Stomach smooth muscle (tissue), 2 donors: ENCODE results near the gene NFILZ.

Source experiments
- H3K27ac ChIP-seq: one replicate; pipeline ENCODE4 v1.7.0; 2013; ENCODE audit warnings: mild to moderate bottlenecking, low read length, inconsistent platforms
- H3K27me3 ChIP-seq, 2 donors: one replicate each; pipeline ENCODE4 v1.7.0; 2013; ENCODE audit warnings: low read length in 2 of 2; ENCODE audit not compliant: insufficient read depth in 2 of 2, control insufficient read depth in 1 of 2
- H3K36me3 ChIP-seq, 2 donors: one replicate each; pipeline ENCODE4 v1.7.0; 2013; ENCODE audit warnings: low read length in 2 of 2; ENCODE audit not compliant: control insufficient read depth in 2 of 2, insufficient read depth in 2 of 2
- H3K4me1 ChIP-seq: one replicate; pipeline ENCODE4 v1.7.0; 2013; ENCODE audit warnings: low read length; ENCODE audit not compliant: control insufficient read depth, insufficient read depth
- H3K4me3 ChIP-seq, 2 donors: one replicate each; pipeline ENCODE4 v1.7.0; 2013; ENCODE audit warnings: low read length in 2 of 2
- H3K9ac ChIP-seq, 2 donors: one replicate each; pipeline ENCODE4 v1.7.0; 2013; ENCODE audit warnings: low read length in 2 of 2, mild to moderate bottlenecking in 1 of 2
- H3K9me3 ChIP-seq, 2 donors: one replicate each; pipeline ENCODE4 v1.7.0; 2013; ENCODE audit warnings: low read length in 2 of 2; ENCODE audit not compliant: control insufficient read depth in 2 of 2
- donor health status: healthy.
- donor health status: Pancreatic carcinoma.

NFILZ gene

DNA sequence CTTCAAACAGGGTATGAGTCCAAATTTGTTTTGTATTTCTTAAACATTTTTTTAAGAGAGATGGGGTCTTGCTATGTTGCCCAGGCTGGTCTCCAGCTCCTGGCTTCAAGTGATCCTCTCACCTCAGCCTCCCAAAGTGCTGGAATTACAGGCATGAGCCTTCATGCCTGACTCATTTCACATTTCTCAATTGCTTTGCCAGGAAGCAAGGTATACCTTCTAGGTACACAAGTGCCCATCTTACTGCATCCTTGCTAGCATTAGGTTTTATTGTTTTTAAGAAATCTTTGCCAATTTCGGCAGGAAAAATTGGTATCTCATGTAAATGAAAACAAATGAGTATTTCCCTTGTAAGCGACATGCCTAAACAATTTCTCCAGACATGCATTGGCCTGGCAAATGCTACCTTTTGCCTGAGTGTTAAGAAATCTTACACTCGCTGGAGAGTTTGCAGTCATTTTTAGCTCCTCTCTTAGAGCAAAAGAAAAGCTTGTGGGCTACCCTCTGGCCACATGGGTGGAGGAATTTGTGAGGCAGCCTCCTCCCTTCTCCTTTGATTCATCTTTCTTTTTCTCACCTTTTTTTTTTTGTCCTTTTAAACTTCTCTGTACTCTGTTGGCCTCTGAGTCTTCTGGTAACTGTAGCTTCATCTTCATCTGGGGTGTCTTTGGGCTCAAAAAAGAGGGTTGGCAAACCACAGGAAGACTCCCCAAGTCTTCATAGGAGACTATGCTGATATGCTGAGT lies 35.2 kb downstream of the NFILZ start:
- Histone ChIP-seq H3K9me3 (no peaks in the 10 kb centered on the region), H3K4me3 (no peak overlapping the region), H3K4me1 (no peaks in the 10 kb centered on the region), H3K27me3 (peaks cover 6 to 11% of the 10 kb centered on the region in 2 donors), H3K9ac (no peak overlapping the region), H3K36me3 (no peaks in the 10 kb centered on the region), H3K27ac (no peak overlapping the region)

GRCh38 chr19:8666814-8667405 lies 36.5 kb downstream of the NFILZ start:
- no peak overlapping the region for H3K4me3 ChIP-seq
- H3K36me3 ChIP-seq = no peaks in the 10 kb centered on the region
- H3K9me3 ChIP-seq = no peaks in the 10 kb centered on the region
- no peaks in the 10 kb centered on the region for H3K4me1 ChIP-seq
- H3K27me3 ChIP-seq = peaks cover 6 to 10% of the 10 kb centered on the region in 2 donors
- no peak overlapping the region for H3K27ac ChIP-seq
- no peak overlapping the region for H3K9ac ChIP-seq

GRCh38 chr19:8673276-8673891 lies 43.0 kb downstream of the NFILZ start:
- H3K9me3 ChIP-seq = peaks cover 2 to 4% of the 10 kb centered on the region in 2 donors
- H3K9ac ChIP-seq = no peak overlapping the region
- peaks cover 0 to 3% of the 10 kb centered on the region in 2 donors for H3K27me3 ChIP-seq

DNA sequence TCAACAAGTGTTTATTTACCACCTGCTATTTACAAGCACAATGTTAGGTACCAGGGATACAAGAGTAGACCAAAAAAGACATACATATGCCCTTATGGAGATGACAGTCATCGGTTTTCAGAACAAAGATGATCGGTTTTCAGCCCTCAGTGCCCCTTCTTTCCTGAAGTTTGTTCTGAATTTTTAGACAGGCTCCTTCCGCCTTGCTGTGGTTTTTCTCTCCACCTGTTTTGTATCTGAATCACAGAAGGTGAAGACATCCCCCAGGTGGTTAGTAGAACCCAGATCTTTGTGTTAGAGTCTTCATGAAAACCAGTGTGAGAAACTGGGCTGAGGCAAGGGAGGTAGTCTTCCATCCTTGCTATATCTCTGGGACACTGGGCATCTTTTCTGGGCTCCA lies 44.6 kb downstream of the NFILZ start:
- no peaks in the 10 kb centered on the region for H3K4me1 ChIP-seq
- no peaks in the 10 kb centered on the region for H3K36me3 ChIP-seq
- no peak overlapping the region for H3K4me3 ChIP-seq
- peaks cover 0 to 2% of the 10 kb centered on the region in 2 donors for H3K27me3 ChIP-seq
- H3K9ac ChIP-seq = no peak overlapping the region
- no peak overlapping the region for H3K27ac ChIP-seq
- H3K9me3 ChIP-seq = peaks cover 4 to 7% of the 10 kb centered on the region in 2 donors

More at GRCh38 chr19:8673276-8673891, 43.0 kb downstream of the NFILZ start:
- Histone ChIP-seq H3K36me3 (no peaks in the 10 kb centered on the region), H3K4me1 (no peaks in the 10 kb centered on the region), H3K4me3 (no peak overlapping the region), H3K27ac (no peak overlapping the region)

DNA sequence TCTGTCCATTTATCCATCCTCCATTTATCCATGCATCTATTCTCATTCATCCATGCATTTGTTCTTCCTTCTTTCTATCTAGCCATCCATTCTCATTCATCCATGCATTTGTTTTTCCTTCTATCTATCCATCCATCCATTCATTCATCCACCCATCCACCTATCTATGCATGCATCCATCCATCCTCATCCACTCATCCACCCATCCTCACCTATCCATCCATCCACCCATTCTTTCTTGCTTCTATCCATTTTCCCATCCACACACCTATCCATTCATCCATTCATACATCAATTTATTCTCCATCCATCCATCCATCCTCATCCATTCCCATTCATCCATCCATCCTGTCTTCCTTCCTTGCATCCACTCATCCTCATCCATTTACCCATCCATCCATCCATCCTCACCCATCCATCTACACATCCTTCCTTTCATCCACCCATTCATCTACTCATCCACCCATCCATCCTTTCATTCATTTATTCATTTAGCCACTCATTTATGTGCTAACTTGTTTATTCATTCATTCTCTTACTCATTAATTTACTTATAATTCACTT lies 47.9 kb downstream of the NFILZ start:
- no peak overlapping the region for H3K9ac ChIP-seq
- no peak overlapping the region for H3K27ac ChIP-seq
- H3K4me3 ChIP-seq = no peak overlapping the region
- H3K9me3 ChIP-seq = peaks cover 8 to 17% of the 10 kb centered on the region in 2 donors
- peaks cover 0 to 2% of the 10 kb centered on the region in 2 donors for H3K27me3 ChIP-seq
- no peaks in the 10 kb centered on the region for H3K4me1 ChIP-seq
- H3K36me3 ChIP-seq = no peaks in the 10 kb centered on the region
